MCF 10A (cell line): ENCODE measurements around the gene AGPAT4. TPM values are rescaled to one million over a fixed set of nuclear protein-coding genes. Genes with fewer than 3 reads are reported as not detected.

Experiments
- BruUV-seq: library from RNA; stranded (reverse); fragments of 400-500 nt; replicated peaks from 2 replicates; lab custom pipeline; 2021; lab: Mats Ljungman, UMichigan
- CTCF ChIA-PET: fragments of 300-600 bp; sonication (Branson Sonifier 250); formaldehyde crosslinking; extraction: SDS; loops from one replicate; lab custom pipeline; 2021; ENCODE audit warnings: antibody characterized with exemption, inconsistent platforms; lab: Yijun Ruan, JAX
- POLR2A ChIA-PET: fragments of 300-600, 350-650 bp; sonication (Branson Sonifier 250); formaldehyde crosslinking; extraction: SDS; loops from one replicate; lab custom pipeline; 2020; ENCODE audit warnings: antibody characterized with exemption, inconsistent platforms; lab: Yijun Ruan, JAX
- DNase-seq: peaks from one replicate; pipeline ENCODE4 v3.0.0-alpha.2; 2018; ENCODE audit not compliant: unreplicated experiment
- H3K27ac Mint-ChIP-seq: one replicate; pipeline ENCODE4 v1.8.0; 2022; ENCODE audit warnings: mild to moderate bottlenecking, low read depth, mixed read lengths; ENCODE audit not compliant: unreplicated experiment
- H3K27me3 Mint-ChIP-seq: one replicate; pipeline ENCODE4 v1.8.0; 2022; ENCODE audit warnings: mixed read lengths; ENCODE audit not compliant: insufficient read depth, unreplicated experiment
- H3K36me3 Mint-ChIP-seq: one replicate; pipeline ENCODE4 v1.8.0; 2022; ENCODE audit warnings: mild to moderate bottlenecking, moderate library complexity, mixed read lengths; ENCODE audit not compliant: insufficient read depth, unreplicated experiment
- H3K4me1 Mint-ChIP-seq: one replicate; pipeline ENCODE4 v1.8.0; 2022; ENCODE audit warnings: mixed read lengths; ENCODE audit not compliant: insufficient read depth, unreplicated experiment
- H3K4me3 Mint-ChIP-seq: one replicate; pipeline ENCODE4 v1.8.0; 2022; ENCODE audit warnings: mild to moderate bottlenecking, moderate library complexity, mixed read lengths; ENCODE audit not compliant: unreplicated experiment
- H3K9me3 Mint-ChIP-seq: one replicate; pipeline ENCODE4 v1.8.0; 2022; ENCODE audit warnings: mixed read lengths; ENCODE audit not compliant: unreplicated experiment
- intact Hi-C: fragments of 100-400 bp; cut with micrococcal nuclease; formaldehyde crosslinking; loops from 2 replicates; pipeline ENCODE4 v1.14.1; 2022
- total RNA-seq: library from RNA; stranded (reverse); gene quantifications from 2 replicates; pipeline ENCODE4 v1.2.3, GENCODE V29; 2022
- TF ChIP-seq, protein P1 (sequence below): fragments of 200-600 bp; IDR thresholded peaks from one replicate; pipeline ENCODE4 v1.8.0; 2022; ENCODE audit warnings: antibody characterized with exemption, mild to moderate bottlenecking; ENCODE audit not compliant: unreplicated experiment

Gene AGPAT4
- total RNA-seq, 1 experiment from 2014 or later: 5.6 TPM

DNA sequence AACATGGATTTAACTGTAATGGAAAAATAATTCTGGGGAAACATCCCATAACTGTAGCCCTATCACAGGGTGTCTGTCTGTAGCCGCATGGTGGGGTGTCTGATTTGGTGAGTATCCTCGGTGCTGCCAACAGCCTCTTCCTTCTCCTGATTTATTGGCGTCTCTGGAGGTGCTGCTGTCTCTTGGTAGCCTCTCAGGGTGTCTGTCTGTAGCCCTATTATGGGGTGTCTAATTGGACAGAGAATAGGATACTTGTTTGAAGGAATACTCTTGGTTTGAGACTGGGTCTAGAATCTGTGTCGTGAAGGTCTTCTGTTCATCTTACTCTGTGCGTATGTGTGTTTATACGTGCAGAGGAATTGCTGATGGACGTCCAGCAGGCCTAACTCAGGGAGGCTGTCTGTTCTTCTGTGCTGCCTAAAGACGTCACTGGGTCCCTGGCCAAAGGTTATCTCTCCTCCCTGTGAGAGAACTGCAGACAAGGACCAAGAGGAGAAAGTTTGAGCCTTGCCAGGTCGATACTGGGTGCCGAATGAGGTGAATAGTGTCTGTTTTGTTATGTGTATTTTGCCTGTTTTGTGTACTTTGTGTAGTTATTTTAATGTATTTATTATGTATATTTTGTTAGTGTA is 18.9 kb upstream of the AGPAT4 start:
- no peaks in the 10 kb centered on the region for H3K36me3 Mint-ChIP-seq
- no peak overlapping the region for H3K4me3 Mint-ChIP-seq
- H3K27me3 Mint-ChIP-seq: no peaks in the 10 kb centered on the region
- H3K4me1 Mint-ChIP-seq: no peaks in the 10 kb centered on the region
- H3K9me3 Mint-ChIP-seq: no peaks in the 10 kb centered on the region
- ChIA-PET CTCF (no interaction called here), POLR2A (no interaction called here)
- no peak overlapping the region for H3K27ac Mint-ChIP-seq
- no TSS peak for BruUV-seq
- no peak for DNase-seq
- intact Hi-C loops: no loop called here
- TF ChIP-seq, protein P1, sequence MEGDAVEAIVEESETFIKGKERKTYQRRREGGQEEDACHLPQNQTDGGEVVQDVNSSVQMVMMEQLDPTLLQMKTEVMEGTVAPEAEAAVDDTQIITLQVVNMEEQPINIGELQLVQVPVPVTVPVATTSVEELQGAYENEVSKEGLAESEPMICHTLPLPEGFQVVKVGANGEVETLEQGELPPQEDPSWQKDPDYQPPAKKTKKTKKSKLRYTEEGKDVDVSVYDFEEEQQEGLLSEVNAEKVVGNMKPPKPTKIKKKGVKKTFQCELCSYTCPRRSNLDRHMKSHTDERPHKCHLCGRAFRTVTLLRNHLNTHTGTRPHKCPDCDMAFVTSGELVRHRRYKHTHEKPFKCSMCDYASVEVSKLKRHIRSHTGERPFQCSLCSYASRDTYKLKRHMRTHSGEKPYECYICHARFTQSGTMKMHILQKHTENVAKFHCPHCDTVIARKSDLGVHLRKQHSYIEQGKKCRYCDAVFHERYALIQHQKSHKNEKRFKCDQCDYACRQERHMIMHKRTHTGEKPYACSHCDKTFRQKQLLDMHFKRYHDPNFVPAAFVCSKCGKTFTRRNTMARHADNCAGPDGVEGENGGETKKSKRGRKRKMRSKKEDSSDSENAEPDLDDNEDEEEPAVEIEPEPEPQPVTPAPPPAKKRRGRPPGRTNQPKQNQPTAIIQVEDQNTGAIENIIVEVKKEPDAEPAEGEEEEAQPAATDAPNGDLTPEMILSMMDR: no peak

DNA sequence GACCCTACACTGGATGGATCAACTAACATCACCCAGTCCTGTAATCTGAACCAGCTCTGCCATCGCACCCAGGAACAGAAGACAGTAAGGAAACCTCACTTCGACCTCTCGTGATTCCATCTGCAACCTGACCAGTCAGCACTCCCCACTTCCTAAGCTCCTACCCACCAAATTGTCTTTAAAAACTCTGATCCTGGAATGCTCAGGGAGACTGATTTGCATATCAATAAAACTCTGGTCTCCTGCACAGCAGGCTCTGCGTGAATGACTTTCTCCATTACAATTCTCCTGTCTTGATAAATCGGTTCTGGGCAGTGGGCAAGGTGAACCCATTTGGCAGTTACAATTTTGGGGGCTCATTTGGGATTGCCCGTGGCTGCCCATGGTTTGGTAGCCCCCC is 18.3 kb upstream of the AGPAT4 start:
- no peak overlapping the region for H3K4me3 Mint-ChIP-seq
- POLR2A ChIA-PET: no interaction called here
- no peaks in the 10 kb centered on the region for H3K4me1 Mint-ChIP-seq
- no peaks in the 10 kb centered on the region for H3K27me3 Mint-ChIP-seq
- H3K36me3 Mint-ChIP-seq: no peaks in the 10 kb centered on the region
- TF ChIP-seq, protein P1: no peak
- H3K27ac Mint-ChIP-seq: no peak overlapping the region
- no peaks in the 10 kb centered on the region for H3K9me3 Mint-ChIP-seq
- BruUV-seq: no TSS peak
- intact Hi-C loops: no loop called here
- no peak for DNase-seq
- CTCF ChIA-PET: no interaction called here

DNA sequence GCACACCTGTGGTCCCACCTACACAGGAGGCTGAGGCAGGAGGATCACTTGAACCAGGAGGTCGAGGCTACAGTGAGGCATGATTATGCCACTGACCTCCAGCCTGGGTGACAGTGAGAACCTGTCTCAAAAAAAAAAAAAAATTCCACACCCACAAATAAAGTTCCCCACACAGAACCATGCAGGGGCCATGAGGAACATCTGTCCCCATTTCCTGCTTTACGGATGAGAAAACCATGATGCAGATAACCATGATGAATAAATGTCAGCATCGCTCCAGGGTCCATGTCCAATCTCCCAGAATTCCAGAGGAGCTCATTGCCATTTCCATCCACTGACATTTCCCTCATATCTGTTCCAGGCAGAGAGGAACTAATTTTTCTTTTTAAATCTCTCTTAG is 16.9 kb upstream of the AGPAT4 start:
- no peaks in the 10 kb centered on the region for H3K9me3 Mint-ChIP-seq
- ChIA-PET CTCF (no interaction called here), POLR2A (interaction anchor here (0.7 kb wide), 1 partner anchor 11 kb away, joined by 3 read pairs; no protein-coding TSS in a partner anchor)
- H3K36me3 Mint-ChIP-seq: no peaks in the 10 kb centered on the region
- no peak overlapping the region for H3K27ac Mint-ChIP-seq
- H3K27me3 Mint-ChIP-seq: no peaks in the 10 kb centered on the region
- DNase-seq: no peak
- BruUV-seq: no TSS peak
- H3K4me1 Mint-ChIP-seq: no peaks in the 10 kb centered on the region
- no peak overlapping the region for H3K4me3 Mint-ChIP-seq
- TF ChIP-seq, protein P1: no peak
- intact Hi-C loops: no loop called here

DNA sequence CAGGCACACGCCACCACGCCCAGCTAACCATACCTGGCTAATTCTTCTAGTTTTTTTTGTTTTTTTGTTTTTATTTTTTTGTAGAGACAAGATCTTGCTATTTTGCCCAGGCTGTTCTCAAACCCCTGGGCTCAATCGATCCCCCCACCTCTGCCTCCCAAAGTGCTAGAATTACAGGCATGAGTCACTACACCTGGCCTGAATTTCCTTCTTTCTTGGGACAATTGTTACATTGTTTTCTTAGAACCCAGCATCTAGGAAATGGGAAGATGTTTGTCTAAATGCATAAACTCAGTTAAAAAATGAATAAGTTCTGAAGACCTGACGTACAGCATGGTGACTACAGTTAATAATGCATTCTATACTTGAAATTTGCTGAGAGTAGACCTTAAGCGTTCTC is 10.8 kb upstream of the AGPAT4 start:
- CTCF ChIA-PET: interaction anchor here (1.3 kb wide), 1 partner anchor 16 kb away, joined by 4 read pairs; no protein-coding TSS in a partner anchor
- no peaks in the 10 kb centered on the region for H3K27me3 Mint-ChIP-seq

More for the DNA sequence above, 10.8 kb upstream of the AGPAT4 start:
- Mint-ChIP-seq H3K4me1 (no peaks in the 10 kb centered on the region), H3K9me3 (peaks cover 10% of the 10 kb centered on the region), H3K36me3 (no peaks in the 10 kb centered on the region), H3K4me3 (no peak overlapping the region), H3K27ac (no peak overlapping the region)
- intact Hi-C loops: no loop called here
- DNase-seq: no peak
- TF ChIP-seq, protein P1: no peak
- no TSS peak for BruUV-seq
- POLR2A ChIA-PET: no interaction called here
